Aorta (tissue), 5 donors: ENCODE data around the gene SIX5. TPM values are rescaled to one million over a fixed set of nuclear protein-coding genes. Genes with fewer than 3 reads are reported as not detected.
A peak's percentile ranks its signal among the peaks of the same experiment; 100 is the strongest.

Source experiments
- ATAC-seq: fragments of 200-7000 bp; cut with Tn5 transposase; one replicate; pipeline ENCODE4 v1.9.1; 2022; ENCODE audit warnings: moderate library complexity; ENCODE audit not compliant: low FRiP score
- DNase-seq, 2 donors: peaks; one replicate each; pipeline ENCODE4 v3.0.0-alpha.2; 2020
- H3K27ac ChIP-seq, 2 donors: one replicate each; pipeline ENCODE4 v1.5.1; 2013; ENCODE audit warnings: low read length in 2 of 2, mild to moderate bottlenecking in 2 of 2, moderate library complexity in 2 of 2, control low read depth in 1 of 2, inconsistent platforms in 1 of 2, low read depth in 1 of 2
- H3K27me3 ChIP-seq, 2 donors: one replicate each; pipeline ENCODE4 v1.6.1; 2013; ENCODE audit warnings: control low read depth in 1 of 2, low read length in 1 of 2, mild to moderate bottlenecking in 1 of 2, moderate library complexity in 1 of 2; ENCODE audit not compliant: insufficient read depth in 2 of 2, control insufficient read depth in 1 of 2
- H3K36me3 ChIP-seq, 2 donors: one replicate each; pipeline ENCODE4 v1.6.1; 2013; ENCODE audit warnings: control low read depth in 1 of 2, low read length in 1 of 2, mild to moderate bottlenecking in 1 of 2; ENCODE audit not compliant: insufficient read depth in 2 of 2, control insufficient read depth in 1 of 2
- H3K4me1 ChIP-seq, 2 donors: one replicate each; pipeline ENCODE4 v1.6.1; 2013; ENCODE audit warnings: low read length in 2 of 2, control low read depth in 1 of 2, mild to moderate bottlenecking in 1 of 2, moderate library complexity in 1 of 2; ENCODE audit not compliant: insufficient read depth in 2 of 2, control insufficient read depth in 1 of 2
- H3K4me3 ChIP-seq, 2 donors: one replicate each; pipeline ENCODE4 v1.5.1; 2013; ENCODE audit warnings: low read length in 2 of 2, control low read depth in 1 of 2, mild to moderate bottlenecking in 1 of 2
- H3K9me3 ChIP-seq: one replicate; pipeline ENCODE4 v1.6.1; 2013; ENCODE audit warnings: mild to moderate bottlenecking, low read length; ENCODE audit not compliant: control insufficient read depth
- WGBS, 2 donors: extraction: QIAGEN DNeasy Blood & Tissue Kit; methylation state at CpG; one replicate each; pipeline ENCODE4 v1.1.7; 2013; 5-methylcytosine and 5-hydroxymethylcytosine counted together
- intact Hi-C, 2 donors: fragments of 100-400 bp; cut with DNase I; formaldehyde crosslinking; loops; one replicate each; pipeline versions ENCODE4 v1.14.2 to v1.15.0; 2022
- polyA plus RNA-seq, 2 donors: library from polyadenylated mRNA; stranded (reverse); fragments of 200-250 nt; gene quantifications; one replicate each; pipeline ENCODE4 v1.2.3, GENCODE V29; 2013
- total RNA-seq, 2 donors: library from RNA; stranded (reverse); fragmentation: NEBNext Ultra II Directional; extraction: Animal tissue kit (Norgen Biotek cat#: 25700); gene quantifications; one replicate each; pipeline ENCODE4 v1.2.1, GENCODE V29; 2021
- donor health status: healthy with polysubstance abuse.
- donor health status: Bipolar disorder and iron deficiency.
- donor health status: DM: no; HTN: no; CAD: no.
- donor health status: DM: no; HTN: no; CAD: no.
- donor health status: DM: yes; HTN: yes; CAD: no.

Gene SIX5
- total and polyA plus RNA-seq, 4 donors = 8.1 to 34.4 (median 22.6) TPM

- no peak overlapping the region for H3K27ac ChIP-seq
- no peak overlapping the region for H3K4me3 ChIP-seq
- no peaks in the 10 kb centered on the region for H3K27me3 ChIP-seq
- H3K4me1 ChIP-seq = no peaks in the 10 kb centered on the region
- H3K9me3 ChIP-seq = no peaks in the 10 kb centered on the region
- DNase-seq (no peak), ATAC-seq (no peak)
- H3K36me3 ChIP-seq = peaks cover 0 to 18% of the 10 kb centered on the region in 2 donors
- intact Hi-C loops = no loop called here
- WGBS, 2 donors = 6 to 14% methylated on average over 2 of the region's 2 CpGs
Observed at GRCh38 chr19:45773384-45773783, 4.3 kb upstream of the SIX5 start.

DNA sequence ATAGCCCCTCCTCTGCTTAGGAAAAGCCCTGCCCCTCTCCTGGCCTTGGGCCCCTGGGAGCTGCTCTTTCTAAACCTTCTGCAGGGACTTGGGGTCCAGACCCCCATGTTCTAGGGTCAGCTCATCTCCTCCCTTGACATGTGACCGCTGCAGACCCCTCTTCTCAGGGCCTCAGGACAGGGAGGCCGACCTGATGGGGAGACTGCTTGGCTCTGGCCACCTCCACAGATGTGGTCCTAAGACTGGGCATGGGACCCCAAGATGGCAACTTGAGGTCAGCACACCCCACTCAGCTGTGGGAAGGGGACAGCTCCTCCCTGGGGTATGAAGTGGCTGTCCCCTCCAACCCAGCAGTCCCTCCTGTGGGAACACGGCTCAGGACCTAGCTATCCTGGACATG lies 3.9 kb upstream of the SIX5 start:
- no peak for DNase-seq
- no peaks in the 10 kb centered on the region for H3K4me1 ChIP-seq
- no peak overlapping the region for H3K27ac ChIP-seq
- H3K4me3 ChIP-seq = no peak overlapping the region
- H3K27me3 ChIP-seq = no peaks in the 10 kb centered on the region
- H3K9me3 ChIP-seq = no peaks in the 10 kb centered on the region
- intact Hi-C loops = no loop called here
- ATAC-seq = no peak
- 82 to 92% methylated on average over 3 of the region's 3 CpGs for WGBS, 2 donors
- H3K36me3 ChIP-seq = peaks cover 0 to 15% of the 10 kb centered on the region in 2 donors

DNA sequence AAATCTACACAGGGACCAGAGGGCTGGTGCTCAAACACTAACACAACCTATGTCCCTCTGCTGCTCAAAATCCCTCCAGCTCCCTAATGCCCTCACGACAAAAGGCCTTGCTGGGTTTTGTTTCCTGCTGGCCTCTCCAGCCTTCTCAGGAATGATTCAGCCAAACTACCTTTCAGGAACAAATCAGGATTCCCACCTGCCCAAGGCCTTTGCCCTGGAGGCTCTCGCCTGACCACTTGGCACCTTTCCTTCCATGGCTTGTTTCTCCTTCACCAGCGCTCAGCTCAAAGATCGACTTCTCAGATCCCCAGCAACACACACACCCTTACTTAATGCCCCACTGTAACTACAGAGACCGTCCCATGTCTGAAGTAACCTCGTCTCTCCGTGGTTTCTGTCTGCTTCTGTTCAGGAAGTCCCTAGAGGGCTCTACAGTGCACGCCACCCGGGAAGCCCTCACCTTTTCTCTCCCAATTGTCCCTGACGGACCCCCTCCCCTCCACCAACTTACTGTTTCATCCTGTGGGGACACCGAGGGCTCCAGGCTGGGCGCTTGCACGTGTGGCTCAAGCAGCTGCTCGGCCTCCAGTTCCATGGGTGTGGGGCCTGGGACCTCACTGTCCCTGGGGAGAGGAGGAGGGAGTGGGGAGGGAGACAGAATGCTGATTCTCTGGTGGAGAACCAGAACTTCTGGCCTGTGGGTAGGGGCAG lies 3.2 kb upstream of the SIX5 start:
- no peaks in the 10 kb centered on the region for H3K9me3 ChIP-seq
- H3K4me1 ChIP-seq = no peaks in the 10 kb centered on the region
- ATAC-seq (no peak), DNase-seq (no peak)
- intact Hi-C loops = no loop called here
- H3K27me3 ChIP-seq = no peaks in the 10 kb centered on the region
- no peak overlapping the region for H3K27ac ChIP-seq
- 64 to 71% methylated on average over 14 of the region's 14 CpGs for WGBS, 2 donors
- no peak overlapping the region for H3K4me3 ChIP-seq
- peaks cover 0 to 8% of the 10 kb centered on the region in 2 donors for H3K36me3 ChIP-seq

- intact Hi-C loops = loop anchor here in 1 of 2 donors (2.0 kb wide), 1 partner anchor 27 kb away; no protein-coding TSS in a partner anchor
- H3K4me1 ChIP-seq = no peaks in the 10 kb centered on the region
- no peak for ATAC-seq
- WGBS, 2 donors = 85 to 87% methylated on average over 35 to 46 of the region's 46 CpGs
- H3K9me3 ChIP-seq = no peaks in the 10 kb centered on the region
- peak overlapping the region in 1 of 2 donors; percentile 39 for H3K27ac ChIP-seq
- H3K4me3 ChIP-seq = no peak overlapping the region
- DNase-seq = peak in 1 of 2 donors; percentile 62
- peaks cover 0 to 2% of the 10 kb centered on the region in 2 donors for H3K36me3 ChIP-seq
- H3K27me3 ChIP-seq = no peaks in the 10 kb centered on the region
Observed at GRCh38 chr19:45771311-45771933, 2.4 kb upstream of the SIX5 start.

GRCh38 chr19:45770192-45771101 lies 1.4 kb upstream of the SIX5 start:
- H3K4me1 ChIP-seq = no peaks in the 10 kb centered on the region
- H3K36me3 ChIP-seq = peaks cover 0 to 2% of the 10 kb centered on the region in 2 donors
- intact Hi-C loops = loop anchor here (1.0 to 2.0 kb wide), 2 partner anchors 28 to 29 kb away; no protein-coding TSS in a partner anchor
- H3K27me3 ChIP-seq = no peaks in the 10 kb centered on the region
- H3K9me3 ChIP-seq = no peaks in the 10 kb centered on the region
- WGBS, 2 donors = 2% methylated on average over 71 to 79 of the region's 79 CpGs
- peak overlapping the region in 1 of 2 donors; percentile 56 for H3K27ac ChIP-seq
- peak overlapping the region; percentile 0 to 18 for H3K4me3 ChIP-seq
- peak; percentile 90 for ATAC-seq
- peak; percentile 97 for DNase-seq

- Histone ChIP-seq H3K27ac (peak overlapping the region in 1 of 2 donors; percentile 18), H3K36me3 (peaks cover 0 to 1% of the 10 kb centered on the region in 2 donors), H3K9me3 (no peaks in the 10 kb centered on the region), H3K27me3 (no peaks in the 10 kb centered on the region), H3K4me1 (no peaks in the 10 kb centered on the region), H3K4me3 (peak overlapping the region; percentile 0 to 18)
- intact Hi-C loops = loop anchor here (1.0 to 5.0 kb wide), 6 partner anchors 13 to 78 kb away; partner anchors contain the start of genes FBXO46 (in 2 of the 2), MEIOSIN (in 2 of the 2), DMPK (in 1 of the 2) and QPCTL (in 1 of the 2)
- ATAC-seq (no peak), DNase-seq (peak in 1 of 2 donors; percentile 77)
- 0% methylated on average over 28 of the region's 28 CpGs for WGBS, 2 donors
Observed at GRCh38 chr19:45769821-45770191, 754 bp upstream of the SIX5 start.

DNA sequence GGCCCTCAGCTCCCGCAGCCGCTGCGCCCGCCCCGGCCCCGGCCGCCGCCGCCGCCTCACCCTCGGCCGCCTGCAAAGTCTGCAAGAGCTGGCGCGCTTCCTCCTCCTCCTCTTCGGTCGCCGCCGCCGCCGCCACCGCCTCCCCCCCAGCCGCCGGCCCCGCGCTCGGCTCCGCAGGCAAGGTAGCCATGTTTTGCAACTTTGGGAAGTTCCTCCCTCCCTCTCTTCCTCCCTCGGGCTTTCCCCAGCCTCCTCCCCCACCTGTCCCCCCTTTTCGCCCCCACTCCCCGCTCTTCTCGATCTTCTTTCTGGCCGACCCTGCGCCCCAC lies 433 bp downstream of the SIX5 start:
- Histone ChIP-seq H3K27me3 (no peaks in the 10 kb centered on the region), H3K36me3 (no peaks in the 10 kb centered on the region), H3K4me3 (peak overlapping the region; percentile 74 to 79), H3K27ac (peak overlapping the region; percentile 39 to 93), H3K9me3 (no peaks in the 10 kb centered on the region), H3K4me1 (no peaks in the 10 kb centered on the region)
- ATAC-seq = no peak
- intact Hi-C loops = loop anchor here (2.0 to 5.0 kb wide), 4 partner anchors 14 to 76 kb away; partner anchors contain the start of genes FBXO46 (in 2 of the 2), MEIOSIN (in 2 of the 2), DMPK (in 1 of the 2) and QPCTL (in 1 of the 2)
- peak; percentile 68 to 86 for DNase-seq
- WGBS, 2 donors = 1% methylated on average over 22 to 33 of the region's 33 CpGs
